Heart left ventricle (tissue), 13 donors: ENCODE data around the gene AFAP1L2.

ENCODE experiments used
- CTCF ChIP-seq, 12 donors: fragments of 200-600 bp; sonication (generic) in 4 of 12; IDR thresholded peaks; one replicate each; pipeline versions ENCODE4 v1.5.0 to v1.8.0; 2018 to 2022; ENCODE audit warnings: antibody characterized with exemption in 12 of 12, mild to moderate bottlenecking in 5 of 12
- POLR2A ChIP-seq, 2 donors: fragments of 450-650 bp; IDR thresholded peaks; one replicate each; pipeline ENCODE4 v1.6.1; 2017; ENCODE audit warnings: antibody characterized with exemption in 2 of 2, mild to moderate bottlenecking in 2 of 2, moderate library complexity in 2 of 2
- donor health status: ischemic (EF 13 %, LVEDD 7.1; RV severe dilation, severe dysfunction).
- donor health status: DM: no; HTN: yes; CAD: no.
- donor health status: DM: no; HTN: no; CAD: no.
- donor health status: ischemic (EF 25% LVEDD 6.9; RV normal size, moderate dysfunction).
- donor health status: ischemic (EF 25% LVEDD 5.7; RV mildly dilated, moderate dysfunction).
- donor health status: ischemic (EF 35%, LVEDD 5.7; RV mildly dilated, moderate dysfunction).
- donor health status: nonischemic (EF 11% LVEDD 7.7; RV severe dilation, severe dysfunction).
- donor health status: DM: yes; HTN: yes; CAD: no.
- donor health status: PGD.
- donor health status: ischemic (EF 29% LVEDD 5.4; RV normal size, mild dysfunction).
- donor health status: nonischemic (EF 23%, LVEDD 6.1; RV moderate dilation, normal function).

- TF ChIP-seq POLR2A (IDR thresholded peaks at IDR 0.05) = no peak
- no peak for TF ChIP-seq CTCF (IDR thresholded peaks at IDR 0.05)
Observed at GRCh38 chr10:114315566-114316420, 88.5 kb downstream of the AFAP1L2 start.
